Activated naive CD4-positive, alpha-beta T cell treated with anti-CD3 and anti-CD28 coated beads, Interleukin-2, amount 50 U/mL, for 24 hours (primary cell): ENCODE results near the gene WASF1.

Source experiments
- H3K27ac Mint-ChIP-seq: one replicate; pipeline ENCODE4 v1.8.0; 2021; ENCODE audit warnings: mild to moderate bottlenecking, mixed read lengths
- H3K27me3 Mint-ChIP-seq: one replicate; pipeline ENCODE4 v1.8.0; 2021; ENCODE audit warnings: mixed read lengths
- H3K36me3 Mint-ChIP-seq: one replicate; pipeline ENCODE4 v1.8.0; 2021; ENCODE audit warnings: mixed read lengths
- H3K4me1 Mint-ChIP-seq: one replicate; pipeline ENCODE4 v1.8.0; 2021; ENCODE audit warnings: mixed read lengths
- H3K4me3 Mint-ChIP-seq: one replicate; pipeline ENCODE4 v1.8.0; 2021; ENCODE audit warnings: mild to moderate bottlenecking, mixed read lengths
- H3K9me3 Mint-ChIP-seq: one replicate; pipeline ENCODE4 v1.8.0; 2021; ENCODE audit warnings: mixed read lengths

Gene WASF1

GRCh38 chr6:110179406-110180227 lies at the start of gene WASF1:
WASF1 (minus strand) TSS chr6:110179670; CDS start chr6:110127601, 52,069 bp downstream.
- H3K36me3 Mint-ChIP-seq, result no peaks in the 10 kb centered on the region
- H3K27me3 Mint-ChIP-seq, result peaks cover 10% of the 10 kb centered on the region
- peaks cover 5% of the 10 kb centered on the region for H3K4me1 Mint-ChIP-seq
- H3K4me3 Mint-ChIP-seq, result peak within 1 kb of the TSS; percentile 82
- peak within 1 kb of the TSS; percentile 14 for H3K27ac Mint-ChIP-seq
- no peaks in the 10 kb centered on the region for H3K9me3 Mint-ChIP-seq

DNA sequence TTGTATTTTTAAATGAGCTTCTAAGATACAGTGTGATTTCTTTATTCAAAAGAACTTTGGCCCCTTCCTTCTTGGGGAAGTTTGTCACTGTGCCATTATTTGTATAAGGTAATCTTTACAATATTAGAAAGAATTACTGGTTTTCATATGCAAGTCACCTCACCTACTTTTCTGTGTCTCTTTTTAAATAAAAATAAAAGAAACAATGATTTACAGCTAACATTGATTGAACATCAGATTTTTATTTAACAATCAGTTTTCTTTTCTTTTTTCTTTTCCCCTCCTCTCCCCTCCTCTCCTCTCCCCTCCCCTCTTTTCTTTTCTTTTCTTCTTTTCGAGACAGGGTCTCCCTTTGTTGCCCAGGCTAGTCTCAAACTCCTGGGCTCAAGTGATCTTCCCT lies 46.8 kb upstream of the WASF1 start:
- Mint-ChIP-seq H3K9me3 (no peaks in the 10 kb centered on the region), H3K4me1 (no peaks in the 10 kb centered on the region), H3K36me3 (peaks cover 12% of the 10 kb centered on the region), H3K27ac (no peak overlapping the region), H3K4me3 (no peak overlapping the region), H3K27me3 (no peaks in the 10 kb centered on the region)

- peaks cover 20% of the 10 kb centered on the region for H3K36me3 Mint-ChIP-seq
- H3K27ac Mint-ChIP-seq, result no peak overlapping the region
- H3K27me3 Mint-ChIP-seq, result no peaks in the 10 kb centered on the region
- no peak overlapping the region for H3K4me3 Mint-ChIP-seq
- no peaks in the 10 kb centered on the region for H3K9me3 Mint-ChIP-seq
- no peaks in the 10 kb centered on the region for H3K4me1 Mint-ChIP-seq
These were observed 42.3 kb upstream of the WASF1 start for GRCh38 chr6:110221738-110222137.

- H3K4me1 Mint-ChIP-seq, result no peaks in the 10 kb centered on the region
- H3K4me3 Mint-ChIP-seq, result no peak overlapping the region
- H3K36me3 Mint-ChIP-seq, result peaks cover 26% of the 10 kb centered on the region
- no peaks in the 10 kb centered on the region for H3K27me3 Mint-ChIP-seq
- H3K9me3 Mint-ChIP-seq, result no peaks in the 10 kb centered on the region
- H3K27ac Mint-ChIP-seq, result no peak overlapping the region
These were observed 37.8 kb upstream of the WASF1 start for GRCh38 chr6:110217266-110217665.

GRCh38 chr6:110216140-110216539 lies 36.7 kb upstream of the WASF1 start:
- H3K27ac Mint-ChIP-seq, result no peak overlapping the region
- no peak overlapping the region for H3K4me3 Mint-ChIP-seq
- H3K36me3 Mint-ChIP-seq, result peaks cover 29% of the 10 kb centered on the region
- no peaks in the 10 kb centered on the region for H3K9me3 Mint-ChIP-seq
- no peaks in the 10 kb centered on the region for H3K27me3 Mint-ChIP-seq
- H3K4me1 Mint-ChIP-seq, result no peaks in the 10 kb centered on the region

GRCh38 chr6:110214338-110214737 lies 34.9 kb upstream of the WASF1 start:
- no peaks in the 10 kb centered on the region for H3K27me3 Mint-ChIP-seq
- no peaks in the 10 kb centered on the region for H3K9me3 Mint-ChIP-seq
- peaks cover 23% of the 10 kb centered on the region for H3K36me3 Mint-ChIP-seq
- H3K4me1 Mint-ChIP-seq, result no peaks in the 10 kb centered on the region
- H3K4me3 Mint-ChIP-seq, result no peak overlapping the region
- H3K27ac Mint-ChIP-seq, result no peak overlapping the region

DNA sequence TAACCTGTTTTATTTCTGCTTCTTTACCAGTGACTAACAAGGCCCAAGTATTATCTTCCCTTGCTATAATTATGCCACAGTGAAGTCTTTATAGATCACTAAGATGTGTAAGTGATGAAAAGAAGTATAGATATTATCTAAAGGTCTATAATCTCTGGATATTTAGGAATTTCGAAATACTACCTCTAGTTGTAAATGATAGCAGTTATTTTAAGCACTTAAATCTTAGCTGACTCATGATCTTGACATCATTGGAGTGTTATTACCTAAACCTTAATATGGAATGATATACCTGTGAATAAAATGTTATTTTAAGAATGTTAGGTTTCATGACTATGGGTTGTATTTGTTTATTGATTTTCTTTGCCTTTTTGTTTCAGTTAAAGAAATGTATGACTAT lies 32.3 kb upstream of the WASF1 start:
- Mint-ChIP-seq H3K36me3 (peaks cover 20% of the 10 kb centered on the region), H3K27me3 (no peaks in the 10 kb centered on the region), H3K27ac (peak overlapping the region; percentile 10), H3K9me3 (no peaks in the 10 kb centered on the region), H3K4me1 (no peaks in the 10 kb centered on the region), H3K4me3 (no peak overlapping the region)

DNA sequence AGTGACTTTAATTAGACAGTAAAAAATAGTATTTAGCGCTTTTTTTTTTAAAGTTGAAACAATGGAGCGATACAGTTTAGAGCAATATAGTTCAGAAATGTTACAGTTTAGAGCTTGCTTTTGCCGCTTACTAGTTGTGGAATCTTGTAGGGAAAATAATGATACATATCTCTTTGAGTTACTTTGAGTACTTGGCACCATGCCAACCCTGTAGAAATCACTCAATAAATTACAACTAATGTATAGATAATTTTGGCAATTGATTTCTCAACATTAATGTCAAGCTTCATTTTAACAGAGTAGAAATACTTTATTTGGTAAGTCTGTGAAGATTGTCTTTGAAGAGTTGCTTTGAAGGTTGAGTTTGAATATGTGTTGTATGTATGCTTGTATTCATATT lies 28.2 kb upstream of the WASF1 start:
- Mint-ChIP-seq H3K36me3 (peaks cover 8% of the 10 kb centered on the region), H3K27ac (no peak overlapping the region), H3K9me3 (no peaks in the 10 kb centered on the region), H3K4me3 (no peak overlapping the region), H3K27me3 (no peaks in the 10 kb centered on the region), H3K4me1 (peaks cover 11% of the 10 kb centered on the region)

DNA sequence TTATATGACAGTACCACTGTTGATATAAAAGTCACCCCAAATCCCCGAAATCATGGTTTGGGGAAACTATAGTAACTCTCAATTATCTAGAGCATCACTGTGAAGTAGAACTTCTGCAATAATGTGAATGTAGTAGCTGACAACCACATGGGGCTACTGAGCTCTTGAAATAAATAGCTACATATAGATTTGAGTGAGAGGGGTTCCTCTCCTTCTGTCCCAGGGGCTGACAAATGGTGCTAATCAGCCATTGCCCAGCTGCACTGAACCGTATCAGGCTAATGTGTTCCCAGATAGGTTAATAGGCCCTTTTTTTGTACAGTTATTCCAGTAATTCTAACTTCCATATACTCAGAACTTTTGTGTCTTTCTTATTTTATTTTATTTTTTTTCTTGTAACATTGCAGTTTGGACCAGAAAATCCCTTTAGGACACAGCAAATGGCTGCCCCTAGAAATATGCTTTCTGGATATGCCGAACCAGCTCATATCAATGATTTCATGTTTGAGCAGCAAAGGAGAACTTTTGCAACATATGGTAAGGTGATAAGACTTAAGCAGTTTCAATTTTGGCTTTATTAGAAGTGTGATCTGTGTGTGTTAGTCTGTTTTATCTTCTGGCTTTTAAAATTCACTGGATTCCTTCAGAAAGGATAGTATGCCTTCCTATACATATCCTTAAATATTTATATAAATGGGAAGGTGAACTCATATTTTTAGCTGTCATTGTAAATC lies 21.8 kb upstream of the WASF1 start:
- H3K4me3 Mint-ChIP-seq, result no peak overlapping the region
- no peak overlapping the region for H3K27ac Mint-ChIP-seq
- H3K4me1 Mint-ChIP-seq, result peaks cover 53% of the 10 kb centered on the region
- no peaks in the 10 kb centered on the region for H3K36me3 Mint-ChIP-seq
- no peaks in the 10 kb centered on the region for H3K9me3 Mint-ChIP-seq
- no peaks in the 10 kb centered on the region for H3K27me3 Mint-ChIP-seq

- peaks cover 66% of the 10 kb centered on the region for H3K4me1 Mint-ChIP-seq
These were observed 19.1 kb upstream of the WASF1 start for GRCh38 chr6:110198561-110198960.

GRCh38 chr6:110196874-110197273 lies 17.4 kb upstream of the WASF1 start:
- no peaks in the 10 kb centered on the region for H3K27me3 Mint-ChIP-seq
- H3K4me1 Mint-ChIP-seq, result peaks cover 61% of the 10 kb centered on the region
- no peak overlapping the region for H3K4me3 Mint-ChIP-seq
- peaks cover 6% of the 10 kb centered on the region for H3K36me3 Mint-ChIP-seq
- no peaks in the 10 kb centered on the region for H3K9me3 Mint-ChIP-seq
- H3K27ac Mint-ChIP-seq, result no peak overlapping the region

More at GRCh38 chr6:110198561-110198960, 19.1 kb upstream of the WASF1 start:
- Mint-ChIP-seq H3K9me3 (no peaks in the 10 kb centered on the region), H3K27me3 (no peaks in the 10 kb centered on the region), H3K36me3 (peaks cover 6% of the 10 kb centered on the region), H3K27ac (no peak overlapping the region), H3K4me3 (no peak overlapping the region)

- H3K27me3 Mint-ChIP-seq, result no peaks in the 10 kb centered on the region
- H3K4me1 Mint-ChIP-seq, result peaks cover 50% of the 10 kb centered on the region
- no peak overlapping the region for H3K27ac Mint-ChIP-seq
- H3K4me3 Mint-ChIP-seq, result no peak overlapping the region
- peaks cover 6% of the 10 kb centered on the region for H3K36me3 Mint-ChIP-seq
- no peaks in the 10 kb centered on the region for H3K9me3 Mint-ChIP-seq
These were observed 16.2 kb upstream of the WASF1 start for GRCh38 chr6:110195639-110196038.

DNA sequence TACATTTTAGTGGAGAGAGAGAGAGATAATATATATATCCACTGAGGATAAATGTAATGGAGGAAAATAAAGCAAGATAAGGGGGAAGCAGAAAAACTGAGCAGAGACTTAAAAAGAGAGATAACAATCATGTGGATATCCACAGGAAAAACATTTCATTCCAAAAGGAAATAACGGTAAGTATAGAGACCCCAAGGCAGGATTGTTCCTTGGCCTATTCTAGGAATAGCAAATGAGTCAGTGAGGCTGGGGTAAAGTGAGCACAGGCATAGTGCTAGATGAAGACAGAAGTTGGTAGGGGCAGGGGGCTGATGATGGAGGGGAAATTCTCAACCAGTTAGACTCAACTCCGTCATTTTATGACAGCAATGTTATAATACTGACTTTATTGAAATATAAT lies 12.0 kb upstream of the WASF1 start:
- H3K9me3 Mint-ChIP-seq, result no peaks in the 10 kb centered on the region
- H3K27ac Mint-ChIP-seq, result no peak overlapping the region
- no peak overlapping the region for H3K4me3 Mint-ChIP-seq
- H3K4me1 Mint-ChIP-seq, result peaks cover 26% of the 10 kb centered on the region
- H3K27me3 Mint-ChIP-seq, result no peaks in the 10 kb centered on the region
- peaks cover 8% of the 10 kb centered on the region for H3K36me3 Mint-ChIP-seq

- H3K4me3 Mint-ChIP-seq, result no peak overlapping the region
- H3K27me3 Mint-ChIP-seq, result no peaks in the 10 kb centered on the region
- no peak overlapping the region for H3K27ac Mint-ChIP-seq
- H3K9me3 Mint-ChIP-seq, result no peaks in the 10 kb centered on the region
- peaks cover 28% of the 10 kb centered on the region for H3K4me1 Mint-ChIP-seq
- peaks cover 13% of the 10 kb centered on the region for H3K36me3 Mint-ChIP-seq
These were observed 11.3 kb upstream of the WASF1 start for GRCh38 chr6:110190726-110191125.

DNA sequence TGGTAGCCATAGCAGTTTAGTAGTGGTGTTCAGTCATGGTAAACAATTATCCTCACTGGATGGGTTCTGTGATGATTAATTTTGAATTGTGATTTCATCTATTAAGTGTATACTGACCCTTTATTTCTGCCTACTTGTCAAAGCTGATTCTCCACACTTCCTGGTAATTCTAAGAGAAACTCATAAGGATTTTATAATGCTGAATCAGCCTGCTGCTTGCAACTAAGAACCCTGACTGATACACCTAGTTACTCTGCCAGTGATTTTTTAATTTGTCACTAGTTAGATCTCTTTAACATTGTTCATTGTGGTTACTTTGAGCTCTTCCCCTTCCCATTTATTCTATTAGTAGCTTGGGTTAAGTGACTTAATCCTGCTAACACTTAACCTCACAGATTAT lies 9.3 kb upstream of the WASF1 start:
- H3K9me3 Mint-ChIP-seq, result no peaks in the 10 kb centered on the region
- no peak overlapping the region for H3K4me3 Mint-ChIP-seq
- H3K27me3 Mint-ChIP-seq, result no peaks in the 10 kb centered on the region
- no peak overlapping the region for H3K27ac Mint-ChIP-seq
- peaks cover 18% of the 10 kb centered on the region for H3K4me1 Mint-ChIP-seq
- H3K36me3 Mint-ChIP-seq, result peaks cover 7% of the 10 kb centered on the region

DNA sequence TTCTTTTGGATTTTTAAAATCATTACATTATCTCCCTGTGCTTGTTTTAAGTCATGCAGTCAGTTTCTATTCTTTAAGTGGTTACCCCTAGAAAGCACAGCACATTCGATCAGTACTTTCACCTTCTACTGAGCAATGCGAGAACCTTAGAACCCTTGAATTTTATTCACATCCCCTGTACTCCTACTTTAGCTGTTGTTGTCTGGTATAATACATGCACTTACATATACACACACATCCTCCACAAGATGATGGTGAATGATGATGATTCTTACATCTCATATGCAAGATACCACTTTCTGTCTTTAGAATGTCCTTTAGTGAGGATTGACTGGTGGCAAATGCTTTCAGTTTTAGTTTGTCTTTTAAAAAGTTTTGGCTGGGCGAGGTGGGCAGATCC lies 6.4 kb upstream of the WASF1 start:
- Mint-ChIP-seq H3K27ac (no peak overlapping the region), H3K9me3 (no peaks in the 10 kb centered on the region), H3K4me1 (peaks cover 14% of the 10 kb centered on the region), H3K27me3 (no peaks in the 10 kb centered on the region), H3K4me3 (peak overlapping the region; percentile 69), H3K36me3 (peaks cover 7% of the 10 kb centered on the region)
